Glomerular visceral epithelial cell (primary cell): ENCODE results near the gene SEC14L1.
A peak's percentile ranks its signal among the peaks of the same experiment; 100 is the strongest.
"Not testable (repeated sequence)": the region's sequence is repeated elsewhere in the genome, so short reads cannot be mapped to it uniquely, and the experiment has no call there.

Experiments
- DNase-seq: peaks from one replicate; pipeline ENCODE4 v3.0.0-alpha.2; 2016; ENCODE audit errors: extremely low spot score

The SEC14L1 gene

GRCh38 chr17:77141846-77142449 lies 1.2 kb downstream of the SEC14L1 start:
- DNase-seq: no peak

DNA sequence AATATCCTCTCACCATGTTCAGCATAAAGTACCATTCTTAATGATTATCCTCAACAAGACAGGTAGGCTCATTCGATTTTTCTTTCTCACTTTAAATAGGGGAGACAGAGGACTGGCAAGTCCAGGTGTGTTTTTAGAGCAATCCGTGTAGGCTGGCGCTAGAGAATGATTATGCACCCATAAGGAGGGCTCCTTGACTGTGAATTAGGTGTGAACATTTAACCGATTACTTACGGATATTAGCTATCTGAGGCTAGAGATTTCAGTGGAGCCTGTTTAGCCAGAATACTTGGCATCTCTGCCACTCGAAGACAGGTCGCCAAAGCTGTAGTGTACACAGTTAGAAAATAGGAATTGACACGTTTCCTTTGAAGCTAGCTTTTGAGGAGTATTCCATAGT lies 1.9 kb downstream of the SEC14L1 start:
- DNase-seq: no peak

DNA sequence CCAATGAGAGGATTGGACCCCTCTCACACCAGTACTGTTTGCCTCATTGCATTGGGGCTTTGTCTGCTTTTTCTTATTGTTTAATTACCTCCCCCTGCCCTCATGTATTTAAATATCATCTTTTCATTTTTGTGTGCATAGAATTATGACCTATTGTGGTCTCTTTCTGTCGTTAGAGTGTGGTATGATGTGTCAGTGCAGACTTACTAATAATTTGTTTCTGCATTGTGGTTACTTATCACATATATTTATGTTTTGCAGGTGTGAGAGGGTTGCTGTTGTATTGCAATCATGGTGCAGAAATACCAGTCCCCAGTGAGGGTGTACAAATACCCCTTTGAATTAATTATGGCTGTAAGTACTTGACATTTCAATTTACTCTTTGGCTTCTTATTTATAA lies 2.5 kb downstream of the SEC14L1 start:
- no peak for DNase-seq

DNA sequence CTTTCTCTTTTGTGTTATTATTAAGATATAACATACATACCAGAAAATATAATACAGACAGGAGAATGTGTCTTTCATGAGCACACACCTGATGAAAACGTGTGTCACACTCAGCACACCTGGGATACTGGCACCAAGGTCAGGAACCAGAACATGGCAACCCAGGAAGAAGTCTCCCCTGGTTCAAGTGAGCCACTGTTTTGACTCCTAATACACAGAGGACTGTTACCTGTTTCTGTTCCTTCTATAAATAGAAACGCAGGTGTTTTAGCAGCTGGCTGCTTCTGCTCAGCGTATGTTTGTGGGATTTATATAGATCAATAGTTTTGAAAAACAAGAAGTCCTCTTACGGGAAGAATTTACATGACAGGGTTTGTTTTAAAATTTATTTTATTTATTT lies 3.5 kb downstream of the SEC14L1 start:
- DNase-seq: no peak

DNA sequence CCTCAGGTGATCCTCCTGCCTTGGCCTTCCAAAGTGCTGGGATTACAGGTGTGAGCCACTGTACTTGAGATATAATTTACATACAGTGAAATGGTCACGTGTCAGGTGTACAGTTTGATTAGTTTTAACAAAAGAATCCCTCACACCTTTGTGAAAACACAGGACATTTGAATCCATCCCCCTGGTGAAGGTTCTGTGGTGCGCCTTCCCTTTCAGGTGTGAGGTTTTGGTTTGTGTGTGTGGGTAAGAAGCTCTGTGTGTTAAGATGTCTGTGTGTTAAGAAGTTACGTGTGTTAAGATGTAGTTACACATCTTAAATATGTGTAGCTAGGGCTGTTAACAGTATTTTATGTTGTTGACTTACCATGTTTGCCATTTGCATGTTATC lies 4.4 kb downstream of the SEC14L1 start:
- no peak for DNase-seq

DNA sequence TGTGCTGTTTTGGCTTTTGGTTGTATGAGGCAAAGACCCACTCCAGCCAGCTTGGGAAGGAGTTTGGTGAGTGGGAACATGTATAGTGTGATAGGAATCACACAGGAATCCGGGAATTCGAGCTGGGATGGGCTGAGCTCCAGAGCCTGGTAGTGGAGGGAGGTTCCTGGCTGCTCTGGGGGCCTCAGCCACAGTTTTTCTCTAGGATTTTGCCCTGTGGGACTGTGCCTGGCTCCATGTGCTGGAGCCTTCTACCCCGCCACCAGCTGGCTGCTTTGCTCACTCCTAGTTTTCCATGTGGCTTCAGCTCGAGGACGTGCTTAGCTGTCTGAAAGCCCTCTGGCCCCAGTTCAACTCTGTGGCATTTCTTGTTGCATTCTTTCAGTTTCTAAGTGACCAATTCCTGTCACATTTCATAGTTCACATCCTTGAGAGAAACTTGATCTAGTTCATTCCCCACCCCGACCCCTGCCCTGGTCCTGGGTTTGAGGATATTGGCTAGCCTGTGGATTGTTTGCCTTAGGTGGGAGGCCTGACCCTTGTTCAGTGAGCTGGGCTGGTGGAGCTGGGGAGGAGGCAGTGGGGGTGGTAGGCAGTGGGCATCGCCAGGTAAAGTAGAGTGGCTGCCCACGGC lies 5.0 kb downstream of the SEC14L1 start:
- peak; percentile 85 for DNase-seq

- no peak for DNase-seq
Observed at GRCh38 chr17:77146246-77146632, 5.5 kb downstream of the SEC14L1 start.

- no peak for DNase-seq
Observed at GRCh38 chr17:77146882-77147281, 6.1 kb downstream of the SEC14L1 start.

DNA sequence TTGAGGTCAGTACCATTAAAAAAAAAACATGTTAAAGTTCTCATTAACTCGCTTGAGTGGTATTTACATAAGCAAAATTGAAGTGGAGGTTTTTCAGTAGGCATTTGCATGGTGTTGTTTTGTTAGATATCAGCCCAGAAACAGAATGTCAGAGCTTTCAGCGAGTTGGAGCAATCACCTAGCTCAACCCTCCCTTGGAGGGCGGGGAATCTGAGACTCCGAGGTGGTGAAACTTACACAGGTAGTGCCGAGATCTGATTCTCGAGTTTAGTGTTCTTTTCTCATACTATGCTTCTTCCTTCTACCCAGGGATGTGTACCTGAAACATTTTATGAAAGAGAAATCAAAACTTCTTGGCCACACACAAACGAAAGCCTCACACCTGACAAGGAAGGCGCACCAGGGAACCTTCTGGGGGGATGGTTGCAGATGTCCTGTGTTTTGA lies 6.6 kb downstream of the SEC14L1 start:
- DNase-seq: no peak

GRCh38 chr17:77148077-77148939 lies 7.5 kb downstream of the SEC14L1 start:
- no peak for DNase-seq

DNA sequence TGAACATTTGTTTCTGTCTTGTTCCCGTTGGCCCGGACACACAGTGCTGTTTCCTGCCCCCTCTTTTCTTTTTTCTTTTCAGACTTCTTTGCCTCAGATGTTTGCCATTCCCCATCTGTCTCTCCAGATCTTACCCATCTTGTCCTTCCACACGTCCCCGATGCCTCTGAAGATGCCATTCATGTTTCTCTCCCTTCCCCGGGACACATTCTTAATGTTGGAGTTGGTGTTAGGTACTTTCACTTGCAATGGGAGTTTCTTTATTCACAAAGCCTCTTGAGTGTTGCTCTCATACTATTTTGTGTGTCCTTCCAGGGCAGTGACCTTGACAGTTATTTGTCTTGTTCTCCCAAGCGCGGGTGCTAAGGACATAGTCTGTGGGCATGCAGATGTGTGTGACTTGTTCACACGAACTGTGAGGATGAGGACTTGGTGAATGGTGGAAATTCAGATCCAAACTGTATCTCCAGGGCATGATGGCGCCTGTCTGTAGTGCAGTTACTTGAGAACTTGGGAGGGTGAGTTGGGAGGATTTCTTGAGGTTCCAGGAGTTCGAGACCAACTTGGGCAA lies 8.3 kb downstream of the SEC14L1 start:
- DNase-seq: no peak

DNA sequence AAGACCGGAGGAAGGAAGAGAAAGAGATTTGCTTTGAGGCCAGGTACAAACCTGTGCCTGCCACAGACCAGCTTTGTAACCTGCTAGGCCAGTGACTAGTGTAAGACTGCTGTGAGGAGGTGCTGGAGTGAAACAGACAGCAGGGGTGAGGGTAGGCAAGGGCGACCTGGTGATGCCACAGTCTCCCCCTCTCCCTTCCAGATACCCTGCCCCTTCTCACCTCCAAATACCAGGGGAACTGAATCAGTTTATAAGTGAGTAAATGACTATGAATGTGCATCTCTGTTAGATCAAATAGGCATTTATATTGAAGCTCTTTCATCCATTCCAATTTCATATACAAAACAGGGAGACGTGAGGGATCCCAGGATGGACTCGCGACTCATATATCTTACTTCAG lies 9.4 kb downstream of the SEC14L1 start:
- DNase-seq: no peak

- no peak for DNase-seq
Observed at GRCh38 chr17:77151186-77151585, 10.4 kb downstream of the SEC14L1 start.

DNA sequence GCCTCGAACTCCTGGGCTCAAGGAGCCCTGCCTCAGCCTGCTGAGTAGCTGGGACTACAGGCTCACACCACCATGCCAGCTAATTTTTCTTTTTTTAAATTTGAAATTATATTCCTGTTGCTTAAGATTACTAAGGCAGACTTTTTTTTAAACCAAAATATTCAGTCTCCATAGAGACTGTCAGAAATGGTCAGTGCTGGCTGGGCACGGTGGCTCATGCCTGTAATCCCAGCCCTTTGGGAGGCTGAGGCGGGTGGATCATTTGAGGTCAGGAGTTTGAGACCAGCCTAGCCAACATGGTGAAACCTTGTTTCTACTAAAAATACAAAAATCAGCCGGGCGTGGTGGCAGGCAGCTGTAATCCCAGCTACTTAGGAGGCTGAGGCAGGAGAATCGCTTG lies 11.3 kb downstream of the SEC14L1 start:
- DNase-seq: not testable (repeated sequence)

- no peak for DNase-seq
Observed at GRCh38 chr17:77153472-77153871, 12.7 kb downstream of the SEC14L1 start.

DNA sequence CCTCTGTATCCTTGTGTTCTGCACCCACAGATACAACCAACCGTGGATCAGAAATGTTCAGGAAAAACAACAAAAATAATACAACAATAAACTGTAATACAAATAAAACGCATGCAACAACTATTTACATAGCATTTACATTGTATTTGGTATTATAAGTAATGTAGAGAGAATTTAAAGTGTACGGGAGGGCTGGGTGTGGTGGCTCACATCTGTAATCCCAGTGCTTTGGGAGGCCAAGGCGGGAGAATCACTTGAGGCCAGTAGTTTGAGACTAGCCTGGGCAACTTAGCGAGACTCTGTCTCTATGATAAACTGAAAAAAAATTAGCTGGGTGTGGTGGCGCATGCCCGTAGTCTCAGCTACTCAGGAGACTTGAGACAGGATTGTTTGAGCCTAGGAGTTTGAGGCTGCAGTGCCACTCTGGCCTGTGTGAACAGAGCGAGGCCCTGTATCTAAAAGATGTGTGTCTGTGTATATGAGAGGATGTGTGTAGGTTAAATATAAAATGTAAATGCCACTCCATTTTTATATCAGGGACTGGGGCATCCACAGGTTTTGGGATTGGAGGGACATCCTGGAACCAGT lies 13.3 kb downstream of the SEC14L1 start:
- no peak for DNase-seq

DNA sequence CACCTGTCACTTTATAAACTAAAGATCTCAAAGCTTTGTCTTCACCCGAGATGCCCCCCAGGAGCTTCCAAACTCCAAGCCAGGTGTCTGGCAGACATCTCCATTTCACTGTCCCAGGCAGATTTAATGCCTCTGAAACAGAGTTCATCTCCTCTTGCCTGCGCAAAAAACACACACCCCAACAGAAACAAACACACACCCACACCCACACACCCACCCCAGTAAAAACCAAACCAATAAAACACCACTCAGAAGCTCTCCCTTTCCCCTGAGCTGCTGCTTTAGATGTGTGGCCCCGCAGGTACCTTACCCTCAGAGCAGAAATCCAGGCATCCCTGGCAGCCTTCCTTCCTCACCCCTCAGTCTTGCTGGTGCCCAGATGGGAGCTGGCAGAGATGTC lies 14.4 kb downstream of the SEC14L1 start:
- DNase-seq: no peak

- DNase-seq: not testable (repeated sequence)
Observed at GRCh38 chr17:77157766-77158165, 17.0 kb downstream of the SEC14L1 start.

DNA sequence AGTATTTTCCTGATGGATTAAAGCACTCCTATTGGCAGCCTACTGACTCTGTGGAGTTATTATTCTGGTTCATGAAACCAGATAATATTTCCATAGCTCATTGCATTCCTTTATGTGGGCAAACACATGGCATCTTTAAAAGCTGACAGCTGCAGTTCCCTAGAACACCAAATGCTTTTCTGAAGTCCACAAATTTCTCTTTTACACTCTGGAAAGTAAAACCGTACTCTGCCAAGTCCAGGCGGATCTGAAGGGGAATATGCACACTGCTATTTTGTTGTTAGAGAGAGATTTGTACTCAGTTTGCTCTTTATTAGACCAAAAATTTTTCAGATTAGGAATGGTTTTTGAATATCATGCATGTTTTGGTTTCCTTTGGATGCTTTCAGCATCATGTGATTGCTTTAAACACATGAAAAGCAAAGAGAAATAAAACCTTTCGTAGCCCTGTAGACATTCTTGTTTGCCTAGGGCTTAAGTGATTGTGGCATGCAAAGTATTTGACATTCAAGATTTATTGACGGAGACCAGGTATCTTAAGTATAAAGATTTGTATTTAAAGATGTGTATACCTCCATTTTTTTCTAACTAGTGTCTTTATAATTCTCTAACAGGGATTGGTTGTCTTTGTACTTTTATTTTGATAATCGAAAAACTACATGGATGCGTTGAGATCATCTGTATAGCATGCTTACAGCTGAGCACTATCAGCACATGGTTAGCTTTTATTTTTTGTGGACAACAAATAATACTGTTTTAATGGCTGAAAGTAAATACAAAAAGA lies 19.5 kb downstream of the SEC14L1 start:
- DNase-seq: no peak

- no peak for DNase-seq
Observed at GRCh38 chr17:77160875-77161530, 20.2 kb downstream of the SEC14L1 start.

DNA sequence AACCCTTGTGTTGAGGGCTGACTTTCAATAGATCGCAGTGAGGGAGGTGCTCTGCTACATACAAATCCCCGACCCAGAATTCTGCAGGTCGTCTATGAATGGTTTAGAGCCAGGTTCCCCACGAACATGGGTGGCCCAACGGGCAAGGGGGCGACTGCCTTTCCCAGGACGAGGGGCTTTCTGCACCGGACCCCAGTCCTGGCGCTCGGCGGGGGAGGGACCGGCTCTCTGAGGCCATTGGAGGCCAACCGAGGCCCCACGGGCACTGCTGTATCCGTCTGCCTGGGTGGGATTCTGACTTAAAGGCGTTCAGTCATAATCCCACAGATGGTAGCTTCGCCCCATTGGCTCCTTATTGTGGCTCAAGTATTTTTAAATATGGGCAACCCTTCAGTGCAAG lies 21.2 kb downstream of the SEC14L1 start:
- no peak for DNase-seq
